ENCODE measurements around the gene PLCD1. TPM values are rescaled to one million over a fixed set of nuclear protein-coding genes. Genes with fewer than 3 reads are reported as not detected.

Gene PLCD1
- total and polyA plus RNA-seq, 2 of the 13 experiments (the other 11 are each of a cell fraction or from before 2014, with no cell fraction given), result 10.1 to 12.4 TPM

- TF ChIP-seq NR2F1 (CRISPR knock-in tag; IDR thresholded peaks at IDR 0.05) (no peak), HNF1B (CRISPR knock-in tag; IDR thresholded peaks at IDR 0.05) (no peak), ZNF234 (CRISPR knock-in tag; conservative IDR thresholded peaks at IDR 0.05) (no peak), CENPBD1 (CRISPR knock-in tag; IDR thresholded peaks at IDR 0.05; ENCODE audit: borderline replicate concordance, low read depth) (no peak), ZZZ3 (CRISPR knock-in tag; IDR thresholded peaks at IDR 0.05; ENCODE audit: borderline replicate concordance) (no peak), XRCC5 (optimal IDR thresholded peaks at IDR 0.05; ENCODE audit: low read length) (peak; percentile 78), CAMTA2 (CRISPR knock-in tag; IDR thresholded peaks at IDR 0.05; ENCODE audit: borderline replicate concordance) (no peak), IKZF4 (CRISPR knock-in tag; IDR thresholded peaks at IDR 0.05; ENCODE audit: borderline replicate concordance, low read depth, not compliant biosample characterization) (no peak), POGZ (CRISPR knock-in tag; IDR thresholded peaks at IDR 0.05) (0 out of 2 replicates have a peak, but pooled peaks have one; percentile 24), SMAD3 (CRISPR knock-in tag; IDR thresholded peaks at IDR 0.05) (no peak), PHF21A (CRISPR knock-in tag; IDR thresholded peaks at IDR 0.05) (no peak), FOXO1 (CRISPR knock-in tag; IDR thresholded peaks at IDR 0.05) (no peak), ZNF768 (CRISPR knock-in tag; IDR thresholded peaks at IDR 0.05) (no peak), TRIM24 (CRISPR knock-in tag; IDR thresholded peaks at IDR 0.05) (no peak), HMG20A (CRISPR knock-in tag; IDR thresholded peaks at IDR 0.05; ENCODE audit: borderline replicate concordance) (no peak), GATAD1 (CRISPR knock-in tag; IDR thresholded peaks at IDR 0.05) (no peak), DNMT3B (CRISPR knock-in tag; conservative IDR thresholded peaks at IDR 0.05) (no peak), ZNF598 (CRISPR knock-in tag; IDR thresholded peaks at IDR 0.05; ENCODE audit: borderline replicate concordance) (no peak), HNRNPL (IDR thresholded peaks at IDR 0.05; ENCODE audit: low read depth, low read length) (no peak)
- TF ChIP-seq, protein P1, sequence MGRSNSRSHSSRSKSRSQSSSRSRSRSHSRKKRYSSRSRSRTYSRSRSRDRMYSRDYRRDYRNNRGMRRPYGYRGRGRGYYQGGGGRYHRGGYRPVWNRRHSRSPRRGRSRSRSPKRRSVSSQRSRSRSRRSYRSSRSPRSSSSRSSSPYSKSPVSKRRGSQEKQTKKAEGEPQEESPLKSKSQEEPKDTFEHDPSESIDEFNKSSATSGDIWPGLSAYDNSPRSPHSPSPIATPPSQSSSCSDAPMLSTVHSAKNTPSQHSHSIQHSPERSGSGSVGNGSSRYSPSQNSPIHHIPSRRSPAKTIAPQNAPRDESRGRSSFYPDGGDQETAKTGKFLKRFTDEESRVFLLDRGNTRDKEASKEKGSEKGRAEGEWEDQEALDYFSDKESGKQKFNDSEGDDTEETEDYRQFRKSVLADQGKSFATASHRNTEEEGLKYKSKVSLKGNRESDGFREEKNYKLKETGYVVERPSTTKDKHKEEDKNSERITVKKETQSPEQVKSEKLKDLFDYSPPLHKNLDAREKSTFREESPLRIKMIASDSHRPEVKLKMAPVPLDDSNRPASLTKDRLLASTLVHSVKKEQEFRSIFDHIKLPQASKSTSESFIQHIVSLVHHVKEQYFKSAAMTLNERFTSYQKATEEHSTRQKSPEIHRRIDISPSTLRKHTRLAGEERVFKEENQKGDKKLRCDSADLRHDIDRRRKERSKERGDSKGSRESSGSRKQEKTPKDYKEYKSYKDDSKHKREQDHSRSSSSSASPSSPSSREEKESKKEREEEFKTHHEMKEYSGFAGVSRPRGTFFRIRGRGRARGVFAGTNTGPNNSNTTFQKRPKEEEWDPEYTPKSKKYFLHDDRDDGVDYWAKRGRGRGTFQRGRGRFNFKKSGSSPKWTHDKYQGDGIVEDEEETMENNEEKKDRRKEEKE (IDR thresholded peaks at IDR 0.05), result no peak
- TF ChIP-seq, protein P2, sequence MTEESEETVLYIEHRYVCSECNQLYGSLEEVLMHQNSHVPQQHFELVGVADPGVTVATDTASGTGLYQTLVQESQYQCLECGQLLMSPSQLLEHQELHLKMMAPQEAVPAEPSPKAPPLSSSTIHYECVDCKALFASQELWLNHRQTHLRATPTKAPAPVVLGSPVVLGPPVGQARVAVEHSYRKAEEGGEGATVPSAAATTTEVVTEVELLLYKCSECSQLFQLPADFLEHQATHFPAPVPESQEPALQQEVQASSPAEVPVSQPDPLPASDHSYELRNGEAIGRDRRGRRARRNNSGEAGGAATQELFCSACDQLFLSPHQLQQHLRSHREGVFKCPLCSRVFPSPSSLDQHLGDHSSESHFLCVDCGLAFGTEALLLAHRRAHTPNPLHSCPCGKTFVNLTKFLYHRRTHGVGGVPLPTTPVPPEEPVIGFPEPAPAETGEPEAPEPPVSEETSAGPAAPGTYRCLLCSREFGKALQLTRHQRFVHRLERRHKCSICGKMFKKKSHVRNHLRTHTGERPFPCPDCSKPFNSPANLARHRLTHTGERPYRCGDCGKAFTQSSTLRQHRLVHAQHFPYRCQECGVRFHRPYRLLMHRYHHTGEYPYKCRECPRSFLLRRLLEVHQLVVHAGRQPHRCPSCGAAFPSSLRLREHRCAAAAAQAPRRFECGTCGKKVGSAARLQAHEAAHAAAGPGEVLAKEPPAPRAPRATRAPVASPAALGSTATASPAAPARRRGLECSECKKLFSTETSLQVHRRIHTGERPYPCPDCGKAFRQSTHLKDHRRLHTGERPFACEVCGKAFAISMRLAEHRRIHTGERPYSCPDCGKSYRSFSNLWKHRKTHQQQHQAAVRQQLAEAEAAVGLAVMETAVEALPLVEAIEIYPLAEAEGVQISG (CRISPR knock-in tag; IDR thresholded peaks at IDR 0.05), result no peak
- TF ChIP-seq, protein P3, sequence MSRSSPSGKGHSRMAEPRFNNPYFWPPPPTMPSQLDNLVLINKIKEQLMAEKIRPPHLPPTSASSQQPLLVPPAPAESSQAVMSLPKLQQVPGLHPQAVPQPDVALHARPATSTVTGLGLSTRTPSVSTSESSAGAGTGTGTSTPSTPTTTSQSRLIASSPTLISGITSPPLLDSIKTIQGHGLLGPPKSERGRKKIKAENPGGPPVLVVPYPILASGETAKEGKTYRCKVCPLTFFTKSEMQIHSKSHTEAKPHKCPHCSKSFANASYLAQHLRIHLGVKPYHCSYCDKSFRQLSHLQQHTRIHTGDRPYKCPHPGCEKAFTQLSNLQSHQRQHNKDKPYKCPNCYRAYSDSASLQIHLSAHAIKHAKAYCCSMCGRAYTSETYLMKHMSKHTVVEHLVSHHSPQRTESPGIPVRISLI (CRISPR knock-in tag; IDR thresholded peaks at IDR 0.05; ENCODE audit: borderline replicate concordance), result no peak
Measured at GRCh38 chr3:37996785-37997301, 32.6 kb downstream of the PLCD1 start (continued).

Measured in HepG2 (cell line).